ENCODE results near the gene PABPN1L.

- TF ChIP-seq POLR2AphosphoS5 (IDR thresholded peaks at IDR 0.05; ENCODE audit: low read depth) (no peak), EZH2 (IDR thresholded peaks at IDR 0.05; ENCODE audit: low read depth, unreplicated experiment) (no peak)
- TF ChIP-seq, protein P1, sequence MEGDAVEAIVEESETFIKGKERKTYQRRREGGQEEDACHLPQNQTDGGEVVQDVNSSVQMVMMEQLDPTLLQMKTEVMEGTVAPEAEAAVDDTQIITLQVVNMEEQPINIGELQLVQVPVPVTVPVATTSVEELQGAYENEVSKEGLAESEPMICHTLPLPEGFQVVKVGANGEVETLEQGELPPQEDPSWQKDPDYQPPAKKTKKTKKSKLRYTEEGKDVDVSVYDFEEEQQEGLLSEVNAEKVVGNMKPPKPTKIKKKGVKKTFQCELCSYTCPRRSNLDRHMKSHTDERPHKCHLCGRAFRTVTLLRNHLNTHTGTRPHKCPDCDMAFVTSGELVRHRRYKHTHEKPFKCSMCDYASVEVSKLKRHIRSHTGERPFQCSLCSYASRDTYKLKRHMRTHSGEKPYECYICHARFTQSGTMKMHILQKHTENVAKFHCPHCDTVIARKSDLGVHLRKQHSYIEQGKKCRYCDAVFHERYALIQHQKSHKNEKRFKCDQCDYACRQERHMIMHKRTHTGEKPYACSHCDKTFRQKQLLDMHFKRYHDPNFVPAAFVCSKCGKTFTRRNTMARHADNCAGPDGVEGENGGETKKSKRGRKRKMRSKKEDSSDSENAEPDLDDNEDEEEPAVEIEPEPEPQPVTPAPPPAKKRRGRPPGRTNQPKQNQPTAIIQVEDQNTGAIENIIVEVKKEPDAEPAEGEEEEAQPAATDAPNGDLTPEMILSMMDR (conservative IDR thresholded peaks at IDR 0.05; ENCODE audit: low read depth in 2 of 2), result no peak
These were observed 15.4 kb upstream of the PABPN1L start for GRCh38 chr16:88881675-88882357.

Measured in GM23338 (cell line).